GM21619 (cell line): ENCODE measurements around the gene INTS15.

Source experiments
- ATAC-seq: cut with Tn5 transposase; IDR thresholded peaks from one replicate; pipeline ENCODE4 v1.9.1; 2021; ENCODE audit not compliant: unreplicated experiment

INTS15 gene

GRCh38 chr7:6655636-6656385, 66.0 kb downstream of the INTS15 start:
- no peak for ATAC-seq

GRCh38 chr7:6656413-6656812, 66.6 kb downstream of the INTS15 start:
- ATAC-seq: no peak
